PFSK-1 (cell line): Measurements from ENCODE around the gene PRSS56.

Experiments used
- POLR2AphosphoS5 ChIP-seq: IDR thresholded peaks from 2 replicates; pipeline ENCODE4 v1.6.1; 2012; ENCODE audit warnings: low read depth, mild to moderate bottlenecking, control low read depth, low read length, moderate library complexity
- SIN3A ChIP-seq: IDR thresholded peaks from 2 replicates; pipeline ENCODE4 v1.6.1; 2012; ENCODE audit warnings: mild to moderate bottlenecking, low read length, moderate library complexity, borderline replicate concordance; ENCODE audit not compliant: insufficient read depth
- TAF1 ChIP-seq: IDR thresholded peaks from 2 replicates; pipeline ENCODE4 v1.6.1; 2012; ENCODE audit warnings: low read length, control low read depth, borderline replicate concordance; ENCODE audit not compliant: insufficient read depth

- TF ChIP-seq TAF1 (no peak), POLR2AphosphoS5 (no peak), SIN3A (no peak)
These were observed 8.7 kb downstream of the PRSS56 start for GRCh38 chr2:232528746-232529460.
